GM12878 (cell line): ENCODE data around the gene BRD9. TPM values are rescaled to one million over a fixed set of nuclear protein-coding genes. Genes with fewer than 3 reads are reported as not detected.

Experiments used
- ATAC-seq: fragments of 200-7000 bp; cut with Tn5 transposase; 3 replicates; pipeline ENCODE4 v1.9.1; 2020; ENCODE audit warnings: mild to moderate bottlenecking, moderate library complexity
- BruUV-seq: library from RNA; stranded (reverse); fragments of 400-500 nt; replicated peaks from 2 replicates; lab custom pipeline; 2021; lab: Mats Ljungman, UMichigan
- CTCF ChIA-PET: fragments of 300-600 bp; sonication (Branson Sonifier 250); formaldehyde crosslinking; extraction: SDS; loops from one replicate; lab custom pipeline; 2021; ENCODE audit warnings: inconsistent platforms; lab: Yijun Ruan, JAX
- POLR2A ChIA-PET: fragments of 350-600 bp; formaldehyde crosslinking; extraction: SDS; loops from one replicate; lab custom pipeline; 2021; ENCODE audit warnings: inconsistent platforms; lab: Charles Lee
- RAD21 ChIA-PET: fragments of 300-600 bp; sonication (Branson Sonifier 250); formaldehyde crosslinking; loops from one replicate; lab custom pipeline; 2023; ENCODE audit warnings: antibody characterized with exemption; ENCODE audit not compliant: unreplicated experiment; lab: Charles Lee
- SMC1A ChIA-PET: fragments of 300-600 bp; sonication (Branson Sonifier 250); formaldehyde crosslinking; loops from one replicate; lab custom pipeline; 2023; ENCODE audit not compliant: unreplicated experiment, uncharacterized antibody; lab: Charles Lee
- DNase-seq: peaks from one replicate; pipeline ENCODE4 v3.0.0-alpha.2; 2011; ENCODE audit warnings: low read depth, low spot score
- FAIRE-seq: peaks from 3 replicates; lab custom pipeline; 2011; peaks lifted over from hg19 to GRCh38; lab: Jason Lieb, UNC
- H2AFZ ChIP-seq: 2 replicates; pipeline ENCODE4 v1.6.0; 2011; ENCODE audit warnings: low read depth, low read length, control low read depth; ENCODE audit not compliant: control insufficient read depth
- H3K27ac ChIP-seq: 2 replicates; pipeline ENCODE4 v1.5.1; 2011; ENCODE audit warnings: control low read depth; ENCODE audit not compliant: control insufficient read depth, insufficient read depth
- H3K27me3 ChIP-seq, 2 experiments: replicated peaks in 1 of 2; 2 replicates each; pipeline versions ENCODE4 v1.6.0 to v1.6.1; 2011; ENCODE audit warnings: low read length in 1 of 2; ENCODE audit not compliant: control insufficient read depth in 2 of 2, insufficient read depth in 2 of 2
- H3K36me3 ChIP-seq, 2 experiments: 2 replicates each; pipeline ENCODE4 v1.5.1; 2011; ENCODE audit warnings: low read length in 1 of 2; ENCODE audit not compliant: control insufficient read depth in 2 of 2, insufficient read depth in 2 of 2
- H3K4me1 ChIP-seq: 2 replicates; pipeline ENCODE4 v1.6.1; 2011; ENCODE audit warnings: mild to moderate bottlenecking, low read length, moderate library complexity, mixed read lengths; ENCODE audit not compliant: control insufficient read depth, insufficient read depth
- H3K4me2 ChIP-seq: 2 replicates; pipeline ENCODE4 v1.6.0; 2011; ENCODE audit warnings: control low read depth; ENCODE audit not compliant: control insufficient read depth, insufficient read depth
- H3K4me3 ChIP-seq: fragments of 200-600 bp; sonication (generic); 2 replicates; pipeline ENCODE4 v1.5.1; 2016
- H3K79me2 ChIP-seq: 2 replicates; pipeline ENCODE4 v1.6.0; 2011; ENCODE audit warnings: low read length; ENCODE audit not compliant: control insufficient read depth, insufficient read depth
- H3K9ac ChIP-seq: 2 replicates; pipeline ENCODE4 v1.8.0; 2011; ENCODE audit warnings: low read length, control low read depth, mixed read lengths; ENCODE audit not compliant: control insufficient read depth, insufficient read depth
- H3K9me3 ChIP-seq: replicated peaks from 3 replicates; pipeline ENCODE4 v1.5.1; 2011; ENCODE audit warnings: mild to moderate bottlenecking, low read length; ENCODE audit not compliant: control insufficient read depth, insufficient read depth
- H4K20me1 ChIP-seq: 2 replicates; pipeline ENCODE4 v1.6.0; 2011; ENCODE audit not compliant: control insufficient read depth, insufficient read depth
- CREB1 ChIP-seq: IDR thresholded peaks from 2 replicates; pipeline ENCODE4 v1.6.1; 2012; ENCODE audit warnings: low read depth, mild to moderate bottlenecking, inconsistent platforms
- KAT2A ChIP-seq: conservative IDR thresholded peaks from 2 replicates; pipeline ENCODE4 v1.6.1; 2011; ENCODE audit warnings: low read depth, low read length; ENCODE audit not compliant: control insufficient read depth
- MTA3 ChIP-seq: IDR thresholded peaks from 2 replicates; pipeline ENCODE4 v1.6.1; 2012; ENCODE audit warnings: low read length, inconsistent platforms, borderline replicate concordance
- PAX5 ChIP-seq: IDR thresholded peaks from 2 replicates; pipeline ENCODE4 v1.6.1; 2011; ENCODE audit warnings: low read depth, low read length, borderline replicate concordance
- POLR2A ChIP-seq: IDR thresholded peaks from 2 replicates; pipeline ENCODE4 v1.6.1; 2011; ENCODE audit warnings: low read depth, mild to moderate bottlenecking, low read length
- RCOR1 ChIP-seq: conservative IDR thresholded peaks from 2 replicates; pipeline ENCODE4 v1.6.1; 2012; ENCODE audit warnings: low read depth, low read length, improper control_type of control experiment
- TARDBP ChIP-seq: IDR thresholded peaks from 2 replicates; pipeline ENCODE4 v1.6.1; 2016; ENCODE audit warnings: borderline replicate concordance
- WGBS: methylation state at CpG from one replicate; pipeline ENCODE4 v1.1.6; 2016; ENCODE audit warnings: low lambda C conversion rate; ENCODE audit not compliant: insufficient replicate concordance, insufficient coverage; ENCODE audit errors: missing lambda C conversion rate; 5-methylcytosine and 5-hydroxymethylcytosine counted together
- in situ Hi-C: fragments of 300-500 bp; cut with MboI; formaldehyde crosslinking; loops from 9 replicates; pipeline ENCODE4 v1.14.3; 2018; ENCODE audit warnings: mixed read lengths
- intact Hi-C: fragments of 100-400 bp; cut with micrococcal nuclease; formaldehyde crosslinking; loops from one replicate; pipeline ENCODE4 v1.14.2; 2022; ENCODE audit not compliant: unreplicated experiment
- polyA plus RNA-seq, 11 experiments: library from polyadenylated mRNA; depleted of rRNA in 4 of 11; unstranded in 6 of 11; stranded (reverse) in 5 of 11; fragments of >200 nt; fragmentation: Nextera tagmentation in 4 of 11; fragmentation: Illumina TruSeq in 1 of 11; extraction: Ambion mirVana in 4 of 11; extraction: Trizol in 1 of 11; gene quantifications; 1 replicate in 1 of 11; 2 replicates in 10 of 11; pipeline versions ENCODE4 v1.2.1 to v1.2.3, GENCODE V29; 2011 to 2016; ENCODE audit warnings: inconsistent platforms in 2 of 11, missing spikeins in 2 of 11, low read depth in 1 of 11
- total RNA-seq, 4 experiments: library from RNA; depleted of rRNA in 3 of 4; stranded (reverse); fragments of >200 nt in 3 of 4; fragmentation: Illumina TruSeq in 1 of 4; extraction: Trizol in 1 of 4; gene quantifications; 2 replicates each; pipeline versions ENCODE4 v1.2.1 to v1.2.3, GENCODE V29; 2013 to 2021

The BRD9 gene
- total and polyA plus RNA-seq, 10 of the 15 experiments (the other 5 are each of a cell fraction or from before 2014, with no cell fraction given), result 2.0 to 48.6 (median 32.4) TPM

GRCh38 chr5:900781-901180 lies 8.2 kb upstream of the BRD9 start:
- FAIRE-seq, result no peak
- no peak for DNase-seq
- POLR2A ChIA-PET, result interaction anchor here (0.6 kb wide), 1 partner anchor 442 kb away, joined by 3 read pairs; no protein-coding TSS in a partner anchor

GRCh38 chr5:893711-894110 lies 1.1 kb upstream of the BRD9 start:
- Histone ChIP-seq H3K4me3 (peak overlapping the region; percentile 97), H3K9ac (peak overlapping the region; percentile 98), H4K20me1 (no peaks in the 10 kb centered on the region), H3K4me2 (peak overlapping the region; percentile 85), H2AFZ (no peak overlapping the region), H3K4me1 (peaks cover 14% of the 10 kb centered on the region), H3K27me3 (no peaks in the 10 kb centered on the region), H3K9me3 (no peaks in the 10 kb centered on the region), H3K27ac (0 out of 2 replicates have a peak overlapping the region, but pooled peaks have one; percentile 88), H3K79me2 (peaks cover 45% of the 10 kb centered on the region), H3K36me3 (peaks cover 5 to 27% of the 10 kb centered on the region in 2 experiments; a peak in 3 of 4 replicates)
- intact Hi-C loops (loop anchor here (5.0 kb wide), 1 partner anchor 576 kb away; no protein-coding TSS in a partner anchor), in situ Hi-C loops (no loop called here)
- ChIA-PET CTCF (interaction anchor here (0.8 to 1.6 kb wide), 2 partner anchors 10 to 463 kb away, joined by 3 to 6 read pairs; no protein-coding TSS in a partner anchor), SMC1A (interaction anchor here (1.2 to 2.2 kb wide), 2 partner anchors 9 to 46 kb away, joined by 3 to 8 read pairs; no protein-coding TSS in a partner anchor), POLR2A (interaction anchor here (0.6 kb wide), 2 partner anchors 477 to 638 kb away, joined by 3 to 5 read pairs; no protein-coding TSS in a partner anchor), RAD21 (interaction anchor here (1.6 to 2.9 kb wide), 2 partner anchors 9 to 447 kb away, joined by 4 to 12 read pairs; no protein-coding TSS in a partner anchor)
- DNase-seq (no peak), FAIRE-seq (no peak), ATAC-seq (0 out of 3 replicates have a peak, but pooled peaks have one; percentile 2)
- WGBS, result 38% methylated on average over 9 of the region's 9 CpGs
- TF ChIP-seq POLR2A (0 out of 2 replicates have a peak, but pooled peaks have one; percentile 22), PAX5 (no peak)
- BruUV-seq, result no TSS peak

More at GRCh38 chr5:900781-901180, 8.2 kb upstream of the BRD9 start:
- no peak for ATAC-seq
- CTCF ChIA-PET, result interaction anchor here (1.0 to 4.5 kb wide), 5 partner anchors 9 to 584 kb away, joined by 4 to 24 read pairs (median 5); partner anchors contain the start of genes BRD9 and TRIP13
- no peaks in the 10 kb centered on the region for H3K79me2 ChIP-seq
- no peaks in the 10 kb centered on the region for H3K9me3 ChIP-seq
- TF ChIP-seq CREB1 (no peak), TARDBP (no peak), MTA3 (no peak), RCOR1 (no peak), KAT2A (no peak)
- TF ChIP-seq, all 136 proteins: peak for 0
- Histone ChIP-seq H4K20me1 (no peaks in the 10 kb centered on the region), H3K4me3 (no peak overlapping the region), H3K36me3 (peaks cover 5 to 12% of the 10 kb centered on the region in 2 experiments; a peak in 3 of 4 replicates), H3K27ac (no peak overlapping the region), H3K4me2 (no peak overlapping the region), H2AFZ (no peak overlapping the region), H3K4me1 (no peaks in the 10 kb centered on the region), H3K9ac (no peak overlapping the region), H3K27me3 (no peaks in the 10 kb centered on the region)
- no TSS peak for BruUV-seq
- intact Hi-C loops (no loop called here), in situ Hi-C loops (loop anchor here (5.0 kb wide), 1 partner anchor 228 kb away; no protein-coding TSS in a partner anchor)
- 96% methylated on average over 4 of the region's 4 CpGs for WGBS
- SMC1A ChIA-PET, result interaction anchor here (1.3 to 1.6 kb wide), 2 partner anchors 19 to 454 kb away, joined by 3 to 4 read pairs; no protein-coding TSS in a partner anchor
- RAD21 ChIA-PET, result interaction anchor here (1.3 to 3.6 kb wide), 3 partner anchors 8 to 584 kb away, joined by 3 to 12 read pairs (median 7); partner anchors contain the start of genes BRD9 and TRIP13
